GM19043 (cell line): ENCODE results near the gene GNA15.

Experiments
- ATAC-seq: cut with Tn5 transposase; IDR thresholded peaks from one replicate; pipeline ENCODE4 v1.9.1; 2021; ENCODE audit warnings: low read depth; ENCODE audit not compliant: unreplicated experiment

GNA15 gene

GRCh38 chr19:3203805-3204645 lies 68.2 kb downstream of the GNA15 start:
- ATAC-seq: no peak

DNA sequence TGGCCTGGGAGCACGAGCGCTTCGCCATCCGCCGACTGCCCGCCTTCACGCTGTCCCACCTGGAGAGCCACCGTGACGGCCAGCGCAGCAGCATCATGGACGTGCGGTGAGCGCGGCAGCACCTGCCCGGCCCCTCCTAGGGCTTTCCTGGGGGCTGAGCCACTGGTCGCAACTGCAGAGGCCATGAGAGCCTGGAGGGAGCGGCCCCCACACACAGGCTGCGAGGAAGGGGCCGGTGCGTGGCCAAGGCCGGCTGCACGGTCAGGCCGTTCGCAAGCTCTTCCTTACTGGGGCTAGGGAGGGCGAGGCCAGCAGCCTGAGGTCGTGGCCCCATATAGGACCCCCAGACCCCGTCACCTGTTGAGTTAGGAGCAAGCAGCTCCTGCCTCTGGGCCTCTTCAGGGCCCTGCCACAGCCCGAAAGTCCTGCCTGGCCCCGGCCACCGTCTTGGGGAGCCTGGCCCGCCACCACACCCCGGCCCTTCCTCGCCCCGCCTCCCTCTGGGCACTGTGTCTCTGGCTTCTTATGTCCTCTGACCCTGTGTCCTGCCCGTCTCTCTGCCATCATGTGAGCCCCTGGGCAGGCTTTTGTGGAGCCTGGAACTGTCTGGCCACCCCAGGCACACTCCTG lies 68.9 kb downstream of the GNA15 start:
- no peak for ATAC-seq

DNA sequence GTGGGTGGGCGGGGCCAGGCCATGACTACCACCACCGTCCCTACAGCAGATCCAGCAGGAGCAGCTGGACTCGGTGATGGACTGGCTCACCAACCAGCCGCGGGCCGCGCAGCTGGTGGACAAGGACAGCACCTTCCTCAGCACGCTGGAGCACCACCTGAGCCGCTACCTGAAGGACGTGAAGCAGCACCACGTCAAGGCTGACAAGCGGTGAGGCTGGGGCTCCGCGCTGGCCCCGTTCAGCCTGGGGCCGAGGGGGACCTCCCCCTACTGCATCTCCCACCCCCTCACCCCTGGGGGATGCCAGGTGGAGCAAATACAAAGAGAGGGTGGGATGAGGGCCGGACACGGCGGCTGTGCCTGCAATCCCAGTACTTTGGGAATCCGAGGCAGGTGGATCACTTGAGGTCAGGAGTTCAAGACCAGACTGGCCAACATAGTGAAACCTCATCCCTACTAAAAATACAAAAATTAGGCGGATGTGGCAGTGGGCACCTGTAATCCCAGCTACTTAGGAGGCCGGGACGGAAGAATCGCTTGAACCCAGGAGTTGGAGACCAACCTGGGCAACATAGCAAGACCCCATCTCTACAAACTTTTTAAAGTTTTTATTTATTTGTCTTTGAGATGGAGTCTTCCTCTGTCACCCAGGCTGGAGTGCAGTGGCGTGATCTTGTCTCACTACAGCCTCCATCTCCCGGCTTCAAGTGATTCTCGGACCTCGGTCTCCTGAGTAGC lies 70.6 kb downstream of the GNA15 start:
- no peak for ATAC-seq

GRCh38 chr19:3207461-3208242 lies 71.8 kb downstream of the GNA15 start:
- ATAC-seq: no peak

- no peak for ATAC-seq
Observed at GRCh38 chr19:3208317-3209207, 72.7 kb downstream of the GNA15 start.

DNA sequence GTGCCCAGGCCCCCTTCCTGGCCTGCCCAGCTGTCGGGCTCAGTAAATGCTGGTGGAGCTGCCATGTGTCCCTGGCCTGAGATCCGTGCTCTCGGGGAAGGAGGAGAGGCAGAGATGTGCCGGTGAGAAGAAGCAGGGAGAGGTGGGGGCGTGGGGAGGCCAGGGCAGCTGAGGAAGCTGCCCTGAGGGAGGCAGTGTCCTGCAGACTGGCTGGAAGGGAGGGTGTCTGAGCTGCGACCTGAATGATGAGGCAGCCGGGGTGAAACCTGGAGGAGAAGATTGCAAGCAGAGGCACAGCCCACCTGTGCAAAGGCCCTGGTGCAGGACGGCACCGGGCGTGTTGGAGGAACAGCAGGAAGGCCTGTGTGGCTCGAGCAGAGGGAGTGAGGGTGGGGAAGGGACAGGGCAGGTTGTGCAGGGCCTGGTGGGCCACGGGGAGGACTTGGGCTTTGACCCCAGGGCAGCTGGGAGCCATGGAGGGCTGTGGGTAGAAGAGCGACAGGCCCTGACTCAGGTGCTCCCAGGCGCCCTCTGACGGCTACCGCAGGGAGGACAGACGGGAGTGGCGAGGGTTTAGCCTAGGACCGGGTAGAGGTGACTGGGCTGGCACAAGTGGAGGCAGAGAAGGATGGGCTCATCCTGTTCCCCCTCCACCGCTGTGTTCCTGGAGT lies 74.6 kb downstream of the GNA15 start:
- ATAC-seq: no peak

DNA sequence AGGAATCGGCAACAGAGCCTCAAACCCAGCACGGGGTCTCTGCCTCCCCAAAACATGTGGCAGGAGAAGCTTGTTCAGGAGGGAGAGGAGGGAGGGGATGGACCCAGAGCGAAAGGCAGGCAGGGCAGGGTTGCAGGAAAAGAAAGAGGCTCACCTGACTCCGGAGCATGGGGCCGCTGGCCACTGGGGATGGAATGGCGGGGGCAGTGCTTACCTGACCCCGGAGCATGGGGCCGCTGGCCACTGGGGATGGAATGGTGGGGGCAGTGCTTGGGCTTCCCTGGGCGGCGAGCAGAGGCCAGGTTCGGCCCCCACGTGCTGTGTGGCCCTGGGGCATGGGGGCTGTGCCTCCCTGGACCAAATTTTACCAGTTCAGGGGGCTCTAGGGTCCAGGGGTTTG lies 75.4 kb downstream of the GNA15 start:
- ATAC-seq: no peak

DNA sequence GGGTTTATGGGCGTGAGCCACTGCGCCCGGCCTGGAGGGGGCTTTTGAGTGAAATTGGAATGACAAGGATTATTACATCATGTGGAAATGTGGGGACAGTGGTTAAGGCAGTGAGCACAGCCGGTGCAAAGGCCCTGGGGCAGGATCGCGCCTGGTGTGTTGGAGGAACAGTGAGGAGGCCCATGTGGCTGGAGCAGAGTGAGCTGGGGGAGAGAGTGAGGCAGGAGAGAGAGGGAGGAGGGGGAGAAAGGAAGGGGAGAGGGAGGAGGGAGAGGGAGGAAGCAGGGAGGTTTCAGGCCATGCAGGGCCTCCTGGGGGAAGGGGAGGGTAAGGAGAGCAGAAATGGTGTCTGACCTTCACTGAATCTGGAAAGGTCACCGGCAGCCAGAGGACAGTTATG lies 77.3 kb downstream of the GNA15 start:
- ATAC-seq: no peak
